H1 (cell line): ENCODE measurements around the gene VCPKMT.

Experiments used
- CBX5 ChIP-seq: fragments of 300-800, 300-1000 bp; sonication (generic); IDR thresholded peaks from 2 replicates; pipeline ENCODE4 v1.7.1; 2016; ENCODE audit warnings: antibody characterized with exemption, low read length, low read depth
- CEBPB ChIP-seq: IDR thresholded peaks from 2 replicates; pipeline ENCODE4 v1.6.1; 2012; ENCODE audit warnings: low read depth, low read length
- CTCF ChIP-seq, 3 experiments: IDR thresholded peaks; 1 replicate in 2 of 3; 2 replicates in 1 of 3; pipeline versions ENCODE4 v1.5.1 to v1.6.1; 2011; ENCODE audit warnings: low read length in 3 of 3, mild to moderate bottlenecking in 3 of 3, inconsistent platforms in 2 of 3, low read depth in 1 of 3, moderate library complexity in 1 of 3; ENCODE audit not compliant: insufficient read depth in 1 of 3; ENCODE audit errors: control extremely low read depth in 1 of 3
- MAX ChIP-seq: IDR thresholded peaks from 2 replicates; pipeline ENCODE4 v1.6.1; 2012; ENCODE audit warnings: inconsistent platforms
- POLR2AphosphoS5 ChIP-seq: IDR thresholded peaks from 2 replicates; pipeline ENCODE4 v1.6.1; 2011; ENCODE audit warnings: low read depth, low read length
- RAD21 ChIP-seq, 2 experiments: IDR thresholded peaks in 1 of 2; conservative IDR thresholded peaks in 1 of 2; 2 replicates each; pipeline ENCODE4 v1.6.1; 2011; ENCODE audit warnings: low read depth in 2 of 2, low read length in 2 of 2, improper control_type of control experiment in 1 of 2, inconsistent platforms in 1 of 2, mild to moderate bottlenecking in 1 of 2, moderate library complexity in 1 of 2
- RNF2 ChIP-seq: fragments of 200-900, 300-1000 bp; sonication (generic); IDR thresholded peaks from 2 replicates; pipeline ENCODE4 v1.7.1; 2016; ENCODE audit warnings: borderline replicate concordance, low read depth, mild to moderate bottlenecking, antibody characterized with exemption, low read length; ENCODE audit not compliant: poor library complexity, severe bottlenecking; ENCODE audit errors: missing control alignments
- USF2 ChIP-seq: IDR thresholded peaks from 2 replicates; pipeline ENCODE4 v1.6.1; 2011; ENCODE audit warnings: low read length, improper control_type of control experiment

GRCh38 chr14:50063876-50064420 is 52.4 kb downstream of the VCPKMT start:
- no peak for TF ChIP-seq POLR2AphosphoS5
- no peak for TF ChIP-seq USF2
- no peak for TF ChIP-seq CBX5
- no peak for TF ChIP-seq CEBPB
- no peak for TF ChIP-seq RAD21 (IDR thresholded peaks at IDR 0.05 in 1 of 2, conservative IDR thresholded peaks at IDR 0.05 in 1 of 2; ENCODE audit: low read depth in 2 of 2, low read length in 2 of 2)
- no peak for TF ChIP-seq MAX
- no peak for TF ChIP-seq CTCF (IDR thresholded peaks at IDR 0.05; ENCODE audit: control extremely low read depth in 1 of 3, insufficient read depth in 1 of 3, low read depth in 1 of 3, low read length in 3 of 3)
- no peak for TF ChIP-seq RNF2
